Skeletal muscle satellite cell (primary cell): Measurements from ENCODE around the gene PCDH17.

Experiments used
- H3K27me3 ChIP-seq: 2 replicates; pipeline ENCODE4 v1.7.0; 2013; ENCODE audit warnings: low read length; ENCODE audit not compliant: control insufficient read depth, insufficient read depth
- H3K36me3 ChIP-seq: 2 replicates; pipeline ENCODE4 v1.7.0; 2013; ENCODE audit warnings: mild to moderate bottlenecking, control low read depth, low read length; ENCODE audit not compliant: insufficient read depth
- H3K4me1 ChIP-seq: 2 replicates; pipeline ENCODE4 v1.7.0; 2013; ENCODE audit warnings: low read length; ENCODE audit not compliant: control insufficient read depth, insufficient read depth
- H3K4me2 ChIP-seq: 2 replicates; pipeline ENCODE4 v1.7.0; 2013; ENCODE audit warnings: mild to moderate bottlenecking, low read length
- H3K4me3 ChIP-seq: 2 replicates; pipeline ENCODE4 v1.7.0; 2013; ENCODE audit warnings: low read length
- H3K9ac ChIP-seq: 2 replicates; pipeline ENCODE4 v1.7.0; 2013; ENCODE audit warnings: mild to moderate bottlenecking, low read depth, low read length, moderate library complexity
- H3K9me3 ChIP-seq: replicated peaks from 2 replicates; pipeline ENCODE4 v1.7.0; 2013; ENCODE audit warnings: mild to moderate bottlenecking, control low read depth, low read length

The PCDH17 gene

DNA sequence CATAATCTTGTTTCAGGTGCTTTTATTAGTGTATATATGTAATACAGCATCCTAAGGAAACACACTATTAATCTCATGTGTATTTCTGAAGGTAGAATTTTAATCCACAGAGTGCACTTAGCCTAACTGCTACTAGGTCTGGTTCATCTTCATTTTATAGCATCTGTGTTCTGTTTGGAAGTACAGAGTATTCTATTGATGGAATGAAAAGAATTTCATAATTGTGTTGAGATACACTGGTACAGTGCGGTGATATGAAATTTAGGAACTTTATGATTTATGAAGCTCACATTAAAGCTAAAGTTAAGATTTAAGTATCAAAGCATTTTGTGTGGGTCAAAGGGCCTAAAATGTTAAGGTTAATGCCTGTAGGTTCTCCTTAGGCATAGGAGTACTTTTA is 6.0 kb downstream of the PCDH17 start:
- Histone ChIP-seq H3K9ac (no peak overlapping the region), H3K9me3 (peaks cover 6% of the 10 kb centered on the region), H3K4me1 (no peaks in the 10 kb centered on the region), H3K36me3 (no peaks in the 10 kb centered on the region), H3K27me3 (peaks cover 13% of the 10 kb centered on the region), H3K4me2 (no peak overlapping the region), H3K4me3 (no peak overlapping the region)

DNA sequence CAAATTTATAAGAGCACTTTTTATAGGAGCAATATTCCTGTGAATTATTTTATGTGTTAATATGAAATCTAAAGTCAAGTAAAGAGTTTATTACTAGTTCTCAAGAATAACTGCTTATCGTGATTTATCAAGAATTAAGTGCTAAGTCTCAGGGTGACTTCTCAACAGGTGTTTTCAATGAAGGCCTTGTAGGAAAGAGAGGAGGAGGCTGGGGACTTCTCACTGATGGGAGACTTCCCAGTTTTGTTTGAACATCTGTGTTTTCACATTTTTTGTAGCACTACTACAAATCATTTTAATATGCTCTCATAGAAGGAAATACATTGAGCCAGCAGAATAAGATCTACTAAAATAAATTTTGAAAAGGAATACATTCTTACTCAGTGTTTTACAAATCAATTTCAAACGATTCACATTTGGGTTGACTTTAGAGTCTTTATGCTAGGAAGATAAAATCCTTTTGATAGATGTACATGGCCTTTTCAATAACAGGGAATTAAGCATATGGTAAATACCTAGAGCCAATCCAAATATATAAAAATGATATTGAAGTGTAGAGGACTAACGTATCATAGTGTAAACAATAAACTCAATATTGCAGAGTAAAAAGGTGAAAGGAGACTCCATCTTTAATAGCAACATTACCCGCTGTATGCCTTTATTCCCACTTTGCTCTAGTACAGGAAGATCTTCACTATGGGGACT is 6.8 kb downstream of the PCDH17 start:
- no peak overlapping the region for H3K4me3 ChIP-seq
- no peak overlapping the region for H3K4me2 ChIP-seq
- no peak overlapping the region for H3K9ac ChIP-seq
- peaks cover 1% of the 10 kb centered on the region for H3K9me3 ChIP-seq
- H3K36me3 ChIP-seq, result no peaks in the 10 kb centered on the region
- H3K27me3 ChIP-seq, result peaks cover 5% of the 10 kb centered on the region
- no peaks in the 10 kb centered on the region for H3K4me1 ChIP-seq

DNA sequence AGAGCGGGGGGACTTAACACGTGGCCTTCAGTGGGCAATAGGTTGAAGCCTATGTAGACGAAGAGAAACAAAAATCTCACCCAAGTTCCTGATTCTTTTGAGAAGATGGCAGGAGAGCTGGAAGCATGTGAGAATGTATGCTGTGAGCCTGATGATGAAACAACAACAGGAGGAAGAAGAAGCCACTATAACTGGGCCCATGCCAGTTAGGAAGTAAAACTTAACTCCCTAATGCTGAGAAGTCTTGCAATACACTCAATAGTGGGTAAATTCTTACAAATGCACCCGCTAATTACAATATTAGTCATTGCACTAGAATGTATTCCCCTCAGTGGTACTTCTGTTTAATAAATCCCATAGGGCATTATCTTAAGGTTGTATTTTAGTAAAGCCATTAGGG is 9.1 kb downstream of the PCDH17 start:
- no peaks in the 10 kb centered on the region for H3K27me3 ChIP-seq

DNA sequence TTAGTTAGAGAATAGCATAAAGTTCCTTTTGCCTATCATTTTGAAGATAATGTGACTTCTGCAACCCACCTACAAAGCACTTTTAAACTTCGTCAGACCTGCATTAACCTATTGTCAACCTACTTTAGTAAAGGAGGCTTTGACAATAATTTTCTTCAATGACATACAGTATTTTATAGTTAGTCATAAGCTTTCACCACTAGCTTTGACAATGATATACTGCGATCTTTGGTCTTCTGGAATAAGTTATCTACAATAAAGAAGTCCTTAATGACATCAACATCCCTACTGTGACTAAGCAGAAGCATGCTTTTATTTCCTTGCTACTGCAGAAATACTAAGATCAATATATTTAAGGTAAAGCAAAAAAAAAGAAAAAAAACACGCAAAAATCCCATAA is 9.5 kb downstream of the PCDH17 start:
- Histone ChIP-seq H3K9me3 (no peaks in the 10 kb centered on the region), H3K9ac (no peak overlapping the region), H3K4me3 (no peak overlapping the region), H3K4me1 (no peaks in the 10 kb centered on the region), H3K36me3 (no peaks in the 10 kb centered on the region), H3K27me3 (no peaks in the 10 kb centered on the region), H3K4me2 (no peak overlapping the region)

More for the DNA sequence above, 9.1 kb downstream of the PCDH17 start:
- no peaks in the 10 kb centered on the region for H3K9me3 ChIP-seq
- H3K9ac ChIP-seq, result no peak overlapping the region
- no peaks in the 10 kb centered on the region for H3K4me1 ChIP-seq
- H3K36me3 ChIP-seq, result no peaks in the 10 kb centered on the region
- H3K4me2 ChIP-seq, result no peak overlapping the region
- H3K4me3 ChIP-seq, result no peak overlapping the region

DNA sequence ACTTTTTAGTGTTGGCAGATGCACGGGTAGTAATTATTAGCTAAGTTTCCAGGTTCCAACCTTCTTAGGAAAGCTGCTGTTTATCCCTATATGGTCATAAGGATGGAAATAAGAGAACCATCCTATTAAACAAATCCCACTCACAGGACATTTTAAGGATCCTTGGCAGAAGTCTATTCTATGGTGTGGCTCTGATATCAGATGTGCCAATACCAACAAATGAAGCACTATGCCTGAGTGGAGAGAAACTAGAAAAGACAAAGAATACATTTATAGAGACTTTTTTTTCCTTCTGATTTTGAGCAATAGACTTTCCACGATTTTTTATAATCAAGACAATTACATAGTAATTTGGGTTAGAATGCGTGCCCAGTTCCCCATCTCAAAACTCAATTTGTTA is 12.6 kb downstream of the PCDH17 start:
- Histone ChIP-seq H3K4me3 (no peak overlapping the region), H3K9ac (no peak overlapping the region), H3K4me1 (no peaks in the 10 kb centered on the region), H3K27me3 (no peaks in the 10 kb centered on the region), H3K4me2 (no peak overlapping the region), H3K9me3 (no peaks in the 10 kb centered on the region), H3K36me3 (no peaks in the 10 kb centered on the region)

DNA sequence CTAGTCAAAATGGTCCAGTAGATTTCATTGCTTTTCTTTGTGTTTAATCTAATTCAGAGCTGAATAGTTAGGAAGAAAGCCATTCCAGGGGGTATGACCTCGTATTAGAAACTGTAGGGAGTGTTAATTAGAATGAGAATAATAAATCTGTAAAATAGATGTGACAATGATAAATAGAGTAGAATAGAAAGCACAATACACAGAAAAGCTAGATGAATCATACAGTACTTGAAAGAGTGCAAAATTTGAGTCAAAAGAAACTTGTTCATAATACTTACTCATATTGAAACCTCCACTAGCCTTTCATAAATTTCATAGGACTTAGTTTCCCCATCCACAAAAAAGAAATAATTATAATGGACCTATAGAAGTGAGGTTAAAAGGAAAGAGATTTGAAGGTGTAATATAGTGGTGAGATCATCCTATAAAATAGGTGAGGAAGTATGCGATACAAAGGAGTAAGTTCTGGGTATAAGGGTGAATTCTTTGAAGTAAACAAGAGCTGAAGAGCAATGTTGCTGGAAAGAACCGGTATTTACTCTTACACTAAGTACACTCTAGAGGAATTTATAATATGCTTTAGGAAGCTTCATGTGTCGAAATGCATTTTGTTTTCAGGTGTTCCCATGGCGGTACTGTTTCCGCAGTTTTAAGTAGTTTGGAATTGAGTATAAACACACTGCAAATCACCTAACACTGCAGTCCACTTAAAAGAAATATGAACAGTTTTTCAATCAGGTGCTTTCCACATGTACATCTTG is 21.9 kb downstream of the PCDH17 start:
- Histone ChIP-seq H3K4me3 (no peak overlapping the region), H3K4me2 (no peak overlapping the region), H3K9ac (no peak overlapping the region), H3K36me3 (no peaks in the 10 kb centered on the region), H3K4me1 (no peaks in the 10 kb centered on the region), H3K9me3 (no peaks in the 10 kb centered on the region), H3K27me3 (no peaks in the 10 kb centered on the region)

DNA sequence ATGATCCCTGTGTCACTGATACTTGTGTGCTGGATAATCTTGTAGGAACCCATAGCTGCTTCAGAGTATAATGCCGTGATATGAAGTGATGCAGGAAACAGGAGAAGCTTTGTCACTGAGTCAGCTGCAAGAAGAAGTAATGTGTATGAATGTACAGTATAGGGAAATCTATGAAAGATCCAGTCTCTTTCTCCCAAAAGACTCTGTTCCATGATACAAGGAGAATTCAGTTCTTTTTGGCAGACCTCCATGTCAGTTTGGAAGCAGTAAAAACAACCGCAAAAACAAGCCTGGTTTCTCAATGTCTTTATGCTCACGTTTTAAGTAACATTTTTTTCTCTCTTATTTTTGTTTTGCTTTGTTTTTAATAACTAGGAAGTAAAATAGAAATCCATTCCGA is 33.9 kb downstream of the PCDH17 start:
- Histone ChIP-seq H3K4me1 (no peaks in the 10 kb centered on the region), H3K9ac (no peak overlapping the region), H3K9me3 (no peaks in the 10 kb centered on the region)

DNA sequence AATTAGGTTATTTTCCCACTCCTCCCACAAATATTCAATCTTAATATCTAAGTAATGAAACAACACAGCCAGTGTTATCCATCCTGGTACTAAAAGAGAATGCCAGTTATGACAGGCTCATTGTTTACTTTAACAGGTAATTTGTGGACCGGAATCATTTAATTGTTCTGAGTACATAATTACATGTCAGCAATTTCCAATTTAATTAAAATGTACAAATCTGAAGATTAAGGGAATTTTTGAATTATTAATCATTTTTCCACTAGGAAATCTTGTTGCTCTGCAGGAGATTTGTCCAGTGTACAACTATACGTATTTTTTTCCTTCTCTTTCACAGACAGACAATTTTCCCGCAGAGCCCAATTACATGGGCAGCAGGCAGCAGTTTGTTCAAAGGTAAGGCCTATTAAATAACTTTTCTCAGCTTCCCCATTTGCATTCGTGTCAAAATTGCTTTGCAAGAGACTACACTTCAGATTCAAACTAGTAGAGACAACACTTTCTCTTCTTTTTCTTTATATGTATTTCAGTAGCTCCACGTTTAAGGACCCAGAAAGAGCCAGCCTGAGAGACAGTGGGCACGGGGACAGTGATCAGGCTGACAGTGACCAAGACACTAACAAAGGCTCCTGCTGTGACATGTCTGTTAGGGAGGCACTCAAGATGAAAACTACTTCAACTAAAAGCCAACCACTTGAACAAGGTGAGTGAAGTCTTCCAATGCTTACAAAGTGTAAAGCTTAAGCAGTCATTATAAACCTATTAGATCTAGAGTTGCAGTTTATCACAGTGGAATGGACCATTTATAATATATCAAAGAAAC is 34.8 kb downstream of the PCDH17 start:
- H3K4me3 ChIP-seq, result no peak overlapping the region
- no peaks in the 10 kb centered on the region for H3K27me3 ChIP-seq
- no peak overlapping the region for H3K9ac ChIP-seq
- no peak overlapping the region for H3K4me2 ChIP-seq
- H3K36me3 ChIP-seq, result no peaks in the 10 kb centered on the region
- no peaks in the 10 kb centered on the region for H3K4me1 ChIP-seq
- H3K9me3 ChIP-seq, result no peaks in the 10 kb centered on the region

More for the DNA sequence above, 33.9 kb downstream of the PCDH17 start:
- no peaks in the 10 kb centered on the region for H3K36me3 ChIP-seq
- H3K4me2 ChIP-seq, result no peak overlapping the region
- no peaks in the 10 kb centered on the region for H3K27me3 ChIP-seq
- no peak overlapping the region for H3K4me3 ChIP-seq

DNA sequence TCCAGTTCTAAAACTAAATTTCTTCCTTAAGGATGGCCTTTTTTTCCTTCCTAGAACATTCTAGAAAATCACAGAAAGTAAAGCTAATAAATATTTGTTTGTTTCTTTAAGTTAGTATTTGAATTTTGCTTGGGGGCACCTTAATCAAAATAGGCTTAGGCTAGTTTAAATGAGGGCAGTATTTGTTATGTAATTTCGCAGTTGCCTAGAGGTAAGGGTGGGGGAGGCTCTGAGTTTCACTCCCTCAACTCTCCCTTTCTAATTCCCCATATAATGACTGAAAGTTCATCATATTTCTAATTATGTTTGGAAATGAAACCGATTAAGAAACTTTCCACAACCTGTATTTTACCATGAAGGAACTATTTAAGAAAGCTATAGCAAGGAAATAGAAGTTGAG is 40.6 kb downstream of the PCDH17 start:
- no peak overlapping the region for H3K4me3 ChIP-seq
- H3K9ac ChIP-seq, result no peak overlapping the region
- no peaks in the 10 kb centered on the region for H3K9me3 ChIP-seq
- no peaks in the 10 kb centered on the region for H3K4me1 ChIP-seq
- H3K36me3 ChIP-seq, result no peaks in the 10 kb centered on the region
- no peaks in the 10 kb centered on the region for H3K27me3 ChIP-seq
- H3K4me2 ChIP-seq, result no peak overlapping the region

DNA sequence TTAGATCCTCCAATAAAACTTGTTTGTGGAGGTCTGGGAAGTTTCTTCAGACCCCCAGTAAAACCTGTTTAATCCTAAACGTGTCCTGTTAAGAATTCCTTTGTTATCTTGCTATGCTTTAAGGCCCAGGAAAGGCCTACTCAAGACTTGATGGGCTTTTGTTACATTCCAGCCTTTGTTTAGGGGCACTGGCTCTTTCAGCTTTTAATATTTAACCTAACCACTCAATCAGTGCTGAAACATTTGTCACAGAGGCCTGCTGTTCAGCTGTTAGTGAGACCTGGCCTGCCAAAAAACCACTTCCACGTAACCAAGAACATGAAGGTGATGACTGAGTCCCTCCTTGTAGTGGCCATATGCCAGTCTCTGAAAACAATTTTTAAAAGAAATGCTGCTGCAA is 41.7 kb downstream of the PCDH17 start:
- no peak overlapping the region for H3K4me3 ChIP-seq
- H3K9me3 ChIP-seq, result peaks cover 2% of the 10 kb centered on the region
- H3K27me3 ChIP-seq, result no peaks in the 10 kb centered on the region
- H3K4me2 ChIP-seq, result no peak overlapping the region
- no peaks in the 10 kb centered on the region for H3K36me3 ChIP-seq
- H3K4me1 ChIP-seq, result no peaks in the 10 kb centered on the region
- H3K9ac ChIP-seq, result no peak overlapping the region

DNA sequence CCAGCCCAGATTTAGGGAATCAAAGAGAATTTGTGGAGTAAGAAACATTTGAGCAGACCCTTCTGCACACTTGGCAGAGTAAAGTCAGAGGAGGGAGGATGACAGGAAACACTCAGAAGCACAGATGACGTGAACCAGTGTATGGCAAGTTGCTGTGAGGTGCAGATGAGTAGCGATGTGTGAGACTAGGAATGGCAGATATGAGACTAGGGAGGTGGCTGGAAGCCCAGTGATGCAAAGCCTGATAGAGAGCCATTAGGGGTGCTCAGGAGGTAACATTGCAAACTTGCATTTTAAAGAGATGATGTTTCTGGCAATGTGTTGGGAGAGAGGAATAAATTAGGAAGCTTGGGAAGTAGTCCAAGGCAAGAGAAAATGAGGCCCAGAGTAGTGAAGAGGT is 44.0 kb downstream of the PCDH17 start:
- no peaks in the 10 kb centered on the region for H3K36me3 ChIP-seq
- peaks cover 2% of the 10 kb centered on the region for H3K9me3 ChIP-seq
- no peaks in the 10 kb centered on the region for H3K4me1 ChIP-seq
- no peak overlapping the region for H3K4me2 ChIP-seq
- H3K4me3 ChIP-seq, result no peak overlapping the region
- no peak overlapping the region for H3K9ac ChIP-seq
- no peaks in the 10 kb centered on the region for H3K27me3 ChIP-seq
